Ascending aorta (tissue), 2 donors: ENCODE measurements around the gene PCSK5. TPM values are rescaled to one million over a fixed set of nuclear protein-coding genes. Genes with fewer than 3 reads are reported as not detected.
"Not testable (repeated sequence)": the region's sequence is repeated elsewhere in the genome, so short reads cannot be mapped to it uniquely, and the experiment has no call there.

ENCODE experiments used
- DNase-seq, 2 donors: peaks; one replicate each; pipeline ENCODE4 v3.0.0-alpha.2; 2019; ENCODE audit warnings: low spot score in 2 of 2
- H3K27ac ChIP-seq, 2 donors: fragments of 200-600 bp; sonication (generic); one replicate each; pipeline ENCODE4 v1.5.1; 2016 to 2017; ENCODE audit warnings: mild to moderate bottlenecking in 1 of 2
- H3K27me3 ChIP-seq: fragments of 200-600 bp; sonication (generic); one replicate; pipeline ENCODE4 v1.5.1; 2017
- H3K36me3 ChIP-seq, 2 donors: fragments of 200-600 bp; sonication (generic); one replicate each; pipeline ENCODE4 v1.5.1; 2016
- H3K4me1 ChIP-seq, 2 donors: fragments of 200-600 bp; sonication (generic); one replicate each; pipeline ENCODE4 v1.5.1; 2016 to 2017; ENCODE audit warnings: mild to moderate bottlenecking in 1 of 2
- H3K4me3 ChIP-seq, 2 donors: fragments of 200-600 bp; sonication (generic); one replicate each; pipeline ENCODE4 v1.5.1; 2016 to 2017; ENCODE audit warnings: mild to moderate bottlenecking in 1 of 2
- H3K9me3 ChIP-seq, 2 donors: fragments of 200-600 bp; sonication (generic); one replicate each; pipeline ENCODE4 v1.5.1; 2016
- intact Hi-C: fragments of 100-400 bp; cut with DNase I; formaldehyde crosslinking; loops from one replicate; pipeline ENCODE4 v1.15.1; 2023
- total RNA-seq: library from RNA; depleted of rRNA; stranded (reverse); fragments of >200 nt; gene quantifications from one replicate; pipeline ENCODE4 v1.1.0, GENCODE V29; 2016
- TF ChIP-seq, protein P1 (sequence below), 3 experiments: fragments of 200-600 bp in 2 of 3; fragments of 450-650 bp in 1 of 3; sonication (generic) in 2 of 3; IDR thresholded peaks; one replicate each; pipeline ENCODE4 v1.5.1; 2016 to 2019; ENCODE audit warnings: antibody characterized with exemption in 3 of 3, mild to moderate bottlenecking in 1 of 3, moderate library complexity in 1 of 3

PCSK5 gene
- total RNA-seq, 1 donor from 2014 or later = 66.3 TPM

DNA sequence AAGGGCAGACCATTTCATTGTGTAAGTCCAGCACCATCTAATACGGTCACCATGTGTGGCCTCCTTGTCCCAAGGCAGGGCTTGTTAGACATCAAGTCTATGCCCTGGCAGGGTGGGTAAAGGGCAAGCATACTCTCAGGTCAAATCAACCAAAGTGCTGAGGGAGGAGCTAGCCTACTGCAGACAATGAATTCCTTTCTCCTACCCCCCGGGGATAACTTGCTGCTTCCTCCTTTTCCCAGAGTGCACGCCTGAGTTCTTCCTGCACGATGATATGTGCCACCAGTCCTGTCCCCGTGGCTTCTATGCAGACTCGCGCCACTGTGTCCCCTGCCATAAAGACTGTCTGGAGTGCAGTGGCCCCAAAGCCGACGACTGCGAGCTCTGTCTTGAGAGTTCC, 432.3 kb downstream of the PCSK5 start:
- Histone ChIP-seq H3K4me1 (peaks cover 0 to 3% of the 10 kb centered on the region in 2 donors), H3K4me3 (no peak overlapping the region), H3K9me3 (no peaks in the 10 kb centered on the region), H3K36me3 (no peaks in the 10 kb centered on the region), H3K27me3 (no peaks in the 10 kb centered on the region), H3K27ac (no peak overlapping the region)
- TF ChIP-seq, protein P1, sequence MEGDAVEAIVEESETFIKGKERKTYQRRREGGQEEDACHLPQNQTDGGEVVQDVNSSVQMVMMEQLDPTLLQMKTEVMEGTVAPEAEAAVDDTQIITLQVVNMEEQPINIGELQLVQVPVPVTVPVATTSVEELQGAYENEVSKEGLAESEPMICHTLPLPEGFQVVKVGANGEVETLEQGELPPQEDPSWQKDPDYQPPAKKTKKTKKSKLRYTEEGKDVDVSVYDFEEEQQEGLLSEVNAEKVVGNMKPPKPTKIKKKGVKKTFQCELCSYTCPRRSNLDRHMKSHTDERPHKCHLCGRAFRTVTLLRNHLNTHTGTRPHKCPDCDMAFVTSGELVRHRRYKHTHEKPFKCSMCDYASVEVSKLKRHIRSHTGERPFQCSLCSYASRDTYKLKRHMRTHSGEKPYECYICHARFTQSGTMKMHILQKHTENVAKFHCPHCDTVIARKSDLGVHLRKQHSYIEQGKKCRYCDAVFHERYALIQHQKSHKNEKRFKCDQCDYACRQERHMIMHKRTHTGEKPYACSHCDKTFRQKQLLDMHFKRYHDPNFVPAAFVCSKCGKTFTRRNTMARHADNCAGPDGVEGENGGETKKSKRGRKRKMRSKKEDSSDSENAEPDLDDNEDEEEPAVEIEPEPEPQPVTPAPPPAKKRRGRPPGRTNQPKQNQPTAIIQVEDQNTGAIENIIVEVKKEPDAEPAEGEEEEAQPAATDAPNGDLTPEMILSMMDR (IDR thresholded peaks at IDR 0.05) = no peak
- no peak for DNase-seq
- intact Hi-C loops = no loop called here

DNA sequence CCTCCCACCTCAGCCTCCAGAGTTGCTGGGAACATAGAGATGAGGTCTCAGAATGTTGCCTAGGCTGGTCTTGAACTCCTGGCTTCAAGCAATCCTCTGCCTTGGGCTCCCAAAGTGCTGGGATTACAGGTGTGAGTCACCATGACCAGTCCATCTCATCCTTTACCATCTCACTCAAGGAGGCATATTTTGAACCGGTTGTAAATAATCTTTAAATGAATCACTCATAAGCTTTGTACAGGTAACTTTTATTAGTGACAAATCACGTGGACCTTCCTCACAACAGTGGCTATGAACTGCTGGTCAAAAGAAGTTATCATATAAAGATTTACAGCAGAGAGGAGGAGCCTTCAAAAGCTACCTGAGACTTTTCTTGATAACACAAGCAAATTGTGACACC, 433.0 kb downstream of the PCSK5 start:
- no peak for DNase-seq
- Histone ChIP-seq H3K27me3 (no peaks in the 10 kb centered on the region), H3K9me3 (no peaks in the 10 kb centered on the region), H3K36me3 (no peaks in the 10 kb centered on the region), H3K27ac (no peak overlapping the region), H3K4me3 (no peak overlapping the region), H3K4me1 (peaks cover 0 to 3% of the 10 kb centered on the region in 2 donors)
- TF ChIP-seq, protein P1 (IDR thresholded peaks at IDR 0.05) = no peak
- intact Hi-C loops = no loop called here

DNA sequence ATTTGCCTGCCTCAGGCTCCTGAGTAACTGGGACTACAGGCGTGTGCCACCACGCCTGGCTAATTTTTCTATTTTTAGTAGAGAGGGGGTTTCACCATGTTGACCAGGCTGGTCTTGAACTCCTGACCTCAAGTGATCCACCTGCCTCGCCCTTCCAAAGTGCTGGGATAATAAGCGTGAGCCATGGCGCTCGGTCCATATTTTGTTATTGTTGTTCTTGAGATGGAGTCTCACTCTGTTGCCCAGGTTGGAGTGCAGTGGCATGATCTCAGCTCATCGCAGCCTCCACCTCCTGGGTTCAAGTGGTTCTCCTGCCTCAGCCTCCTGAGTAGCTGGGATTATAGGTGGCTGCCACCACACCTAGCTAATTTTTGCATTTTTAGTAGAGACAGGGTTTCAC, 433.6 kb downstream of the PCSK5 start:
- H3K36me3 ChIP-seq, H3K9me3 ChIP-seq, intact Hi-C loops, H3K4me3 ChIP-seq, DNase-seq, H3K27ac ChIP-seq, H3K4me1 ChIP-seq, H3K27me3 ChIP-seq: not testable (repeated sequence)

DNA sequence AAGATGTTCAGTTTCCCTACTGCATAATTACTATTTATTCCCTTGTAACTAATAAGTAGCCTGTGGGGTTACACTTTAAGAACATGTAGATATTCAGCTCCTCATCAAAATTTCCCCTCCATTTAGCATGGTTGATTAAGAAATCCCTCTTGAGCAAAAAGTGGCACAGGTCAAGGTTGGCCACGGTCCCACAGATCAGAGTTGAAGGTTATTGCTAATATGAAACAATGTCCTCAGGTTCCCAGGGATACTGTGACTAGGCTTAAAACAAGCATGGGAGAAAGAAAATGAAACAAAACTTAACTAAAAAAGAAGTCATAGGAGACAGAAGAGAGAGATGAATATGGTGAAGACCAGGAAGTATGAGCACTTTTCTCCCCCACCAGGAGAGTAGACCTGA, 439.6 kb downstream of the PCSK5 start:
- Histone ChIP-seq H3K4me1 (no peaks in the 10 kb centered on the region), H3K27me3 (no peaks in the 10 kb centered on the region), H3K27ac (no peak overlapping the region), H3K4me3 (no peak overlapping the region), H3K9me3 (no peaks in the 10 kb centered on the region), H3K36me3 (no peaks in the 10 kb centered on the region)
- intact Hi-C loops = no loop called here
- no peak for DNase-seq
- TF ChIP-seq, protein P1 (IDR thresholded peaks at IDR 0.05) = no peak

DNA sequence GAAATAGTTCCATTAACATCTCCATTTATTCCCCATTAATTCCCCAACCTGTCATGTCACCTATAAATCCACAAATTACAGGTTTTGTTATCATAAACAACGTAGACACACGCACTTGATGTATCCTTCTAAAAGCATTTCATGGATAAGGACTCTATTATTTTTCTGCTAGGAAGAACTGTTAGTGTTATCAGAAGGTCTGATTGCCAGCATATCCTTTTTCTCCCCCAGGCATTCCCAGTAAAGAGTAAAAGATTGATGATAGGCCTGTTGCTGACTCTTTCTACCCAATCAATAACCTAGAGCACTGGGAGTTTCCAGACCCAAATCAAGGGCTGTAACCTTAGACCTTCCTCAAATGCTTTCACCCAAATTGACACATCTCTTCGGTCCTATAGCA, 442.9 kb downstream of the PCSK5 start:
- intact Hi-C loops = no loop called here
- TF ChIP-seq, protein P1 (IDR thresholded peaks at IDR 0.05) = no peak
- Histone ChIP-seq H3K4me3 (no peak overlapping the region), H3K36me3 (no peaks in the 10 kb centered on the region), H3K27me3 (no peaks in the 10 kb centered on the region), H3K27ac (no peak overlapping the region), H3K4me1 (no peaks in the 10 kb centered on the region), H3K9me3 (no peaks in the 10 kb centered on the region)
- DNase-seq = no peak

DNA sequence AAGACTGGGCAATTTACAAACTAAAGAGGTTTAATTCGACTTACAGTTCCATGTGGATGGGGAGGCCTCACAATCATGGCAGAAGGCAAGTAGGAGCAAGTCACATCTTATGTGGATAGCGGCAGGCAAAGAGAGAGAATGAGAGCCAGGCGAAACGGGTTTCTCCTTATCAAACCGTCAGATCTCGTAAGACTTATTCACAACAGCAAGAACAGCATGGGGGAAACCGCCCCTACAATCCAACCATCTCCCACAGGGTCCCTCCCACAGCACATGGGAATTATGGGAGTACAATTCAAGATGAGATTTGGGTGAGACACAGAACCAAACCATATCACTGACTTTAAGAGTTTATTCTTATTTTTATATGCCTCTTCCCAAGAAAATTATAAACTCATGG, 443.5 kb downstream of the PCSK5 start:
- Histone ChIP-seq H3K27ac (no peak overlapping the region), H3K4me1 (no peaks in the 10 kb centered on the region), H3K36me3 (no peaks in the 10 kb centered on the region), H3K27me3 (no peaks in the 10 kb centered on the region), H3K4me3 (no peak overlapping the region), H3K9me3 (no peaks in the 10 kb centered on the region)
- no peak for DNase-seq
- intact Hi-C loops = no loop called here
- TF ChIP-seq, protein P1 (IDR thresholded peaks at IDR 0.05) = no peak
